ENCODE results near the gene SYN1.

DNA sequence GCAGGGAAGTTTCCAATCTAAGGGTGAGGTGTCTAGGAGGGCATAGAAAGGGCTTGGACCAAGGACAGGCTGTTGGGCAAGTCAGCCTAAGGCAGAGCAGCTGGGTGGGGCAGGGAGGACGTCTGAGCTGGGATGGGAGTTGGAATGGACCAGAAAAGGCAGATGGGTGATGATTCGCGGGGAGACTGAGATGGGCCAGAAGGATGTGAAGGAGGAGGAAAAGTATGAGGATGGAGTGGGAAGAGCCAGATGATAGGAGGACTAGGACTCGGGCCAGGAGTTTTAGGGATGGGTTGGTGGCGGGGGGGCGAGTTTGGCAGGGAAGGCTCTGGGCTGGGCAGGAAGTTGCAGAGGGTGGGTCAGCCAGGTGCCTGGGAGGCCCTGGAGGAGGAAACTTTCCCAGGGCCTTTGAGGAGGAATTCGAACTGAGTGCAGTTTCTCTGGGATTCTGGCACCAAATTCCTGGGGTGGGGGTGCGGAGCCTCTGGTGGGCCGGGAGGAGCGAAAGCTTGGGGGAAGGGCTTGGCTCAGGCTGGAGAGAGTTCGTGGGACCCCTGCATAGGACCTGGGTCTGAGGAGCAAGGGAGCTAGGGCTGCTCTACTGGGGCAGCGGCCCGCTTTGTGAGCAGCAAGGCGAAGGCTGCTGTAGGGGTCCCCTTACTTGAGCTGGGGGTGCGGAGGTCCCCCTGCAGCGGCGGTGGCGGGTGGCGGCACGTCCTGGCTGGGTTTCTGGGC lies 46.1 kb downstream of the SYN1 start:
- TF ChIP-seq CTCF (IDR thresholded peaks at IDR 0.05) (no peak), EP300 (IDR thresholded peaks at IDR 0.05) (no peak), POLR2A (IDR thresholded peaks at IDR 0.05) (no peak), POLR2AphosphoS5 (IDR thresholded peaks at IDR 0.05) (no peak)
